Esophagus muscularis mucosa (tissue), 4 donors: Measurements from ENCODE around the gene BTAF1. TPM values are rescaled to one million over a fixed set of nuclear protein-coding genes. Genes with fewer than 3 reads are reported as not detected.

Experiments used
- DNase-seq: peaks from one replicate; pipeline ENCODE4 v3.0.0-alpha.2; 2017; ENCODE audit errors: extremely low spot score
- H3K27ac ChIP-seq, 4 donors: fragments of 200-600 bp; sonication (generic); replicated peaks in 1 of 4; 1 replicate in 3 of 4; 2 replicates in 1 of 4; pipeline ENCODE4 v1.5.1; 2016 to 2019; ENCODE audit warnings: mild to moderate bottlenecking in 1 of 4
- H3K27me3 ChIP-seq, 4 donors: fragments of 200-600 bp; sonication (generic); one replicate each; pipeline versions ENCODE4 v1.5.1 to v1.6.0; 2016 to 2019
- H3K36me3 ChIP-seq, 4 donors: fragments of 200-600 bp; sonication (generic); one replicate each; pipeline ENCODE4 v1.5.1; 2016 to 2019
- H3K4me1 ChIP-seq, 4 donors: fragments of 200-600 bp; sonication (generic); one replicate each; pipeline ENCODE4 v1.5.1; 2016 to 2019
- H3K4me3 ChIP-seq, 4 donors: fragments of 200-600 bp; sonication (generic); 1 replicate in 2 of 4; 2 replicates in 2 of 4; pipeline ENCODE4 v1.5.1; 2016 to 2019; ENCODE audit warnings: mild to moderate bottlenecking in 4 of 4, moderate library complexity in 1 of 4
- H3K9me3 ChIP-seq, 4 donors: fragments of 200-600 bp; sonication (generic); 1 replicate in 3 of 4; 2 replicates in 1 of 4; pipeline ENCODE4 v1.5.1; 2016 to 2019
- EP300 ChIP-seq: sonication (generic); formaldehyde crosslinking; IDR thresholded peaks from one replicate; pipeline ENCODE4 v1.6.1; 2017; ENCODE audit warnings: antibody characterized with exemption
- POLR2A ChIP-seq: fragments of 450-650 bp; IDR thresholded peaks from one replicate; pipeline ENCODE4 v1.6.1; 2017; ENCODE audit warnings: antibody characterized with exemption, moderate library complexity, mild to moderate bottlenecking, low read depth
- POLR2AphosphoS5 ChIP-seq, 2 donors: sonication (generic); formaldehyde crosslinking; IDR thresholded peaks; one replicate each; pipeline ENCODE4 v1.6.1; 2017; ENCODE audit warnings: antibody characterized with exemption in 2 of 2
- WGBS: methylation state at CpG from one replicate; pipeline ENCODE4 v1.1.5; 2018; 5-methylcytosine and 5-hydroxymethylcytosine counted together
- intact Hi-C: fragments of 100-400 bp; cut with DNase I; formaldehyde crosslinking; loops from one replicate; pipeline ENCODE4 v1.15.1; 2023
- total RNA-seq, 4 donors: library from RNA; depleted of rRNA; stranded (reverse); fragments of >200 nt; gene quantifications; one replicate each; pipeline versions ENCODE4 v1.1.0 to v1.2.1, GENCODE V29; 2016
- TF ChIP-seq, protein P1 (sequence below), 3 experiments: fragments of 200-600 bp in 2 of 3; fragments of 450-650 bp in 1 of 3; sonication (generic) in 2 of 3; IDR thresholded peaks; one replicate each; pipeline ENCODE4 v1.5.1; 2017 to 2019; ENCODE audit warnings: antibody characterized with exemption in 3 of 3, mild to moderate bottlenecking in 2 of 3, moderate library complexity in 1 of 3

The BTAF1 gene
- total RNA-seq, 4 donors from 2014 or later = 20.7 to 48.6 (median 26.1) TPM

DNA sequence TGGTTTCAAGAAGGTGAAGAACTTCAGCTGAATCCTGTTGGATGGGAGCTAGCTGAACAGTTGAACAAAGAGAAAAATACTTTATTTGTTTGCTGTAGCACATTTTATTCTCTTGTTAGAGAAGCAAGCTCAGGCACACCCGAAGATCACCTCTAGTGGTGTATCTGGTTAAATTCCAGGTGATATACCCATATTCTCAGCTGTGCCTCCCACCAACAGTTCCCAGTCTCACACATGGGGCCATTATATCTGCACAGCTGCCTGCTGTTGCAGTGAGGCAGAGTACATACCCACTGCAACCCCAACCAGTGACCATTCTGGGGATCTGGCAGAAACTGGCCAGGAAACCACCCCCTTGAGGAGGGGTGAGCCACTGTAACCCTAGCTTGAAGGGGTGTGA, 9.2 kb downstream of the BTAF1 start:
- peaks cover 9 to 40% (median 20%) of the 10 kb centered on the region in 4 donors for H3K36me3 ChIP-seq
- H3K9me3 ChIP-seq = no peaks in the 10 kb centered on the region
- intact Hi-C loops = no loop called here
- 91% methylated on average over 1 of the region's 1 CpG for WGBS
- no peaks in the 10 kb centered on the region for H3K27me3 ChIP-seq
- peaks cover 4 to 38% (median 36%) of the 10 kb centered on the region in 4 donors for H3K4me1 ChIP-seq
- no peak overlapping the region for H3K27ac ChIP-seq
- no peak overlapping the region for H3K4me3 ChIP-seq
- TF ChIP-seq EP300 = no peak
- TF ChIP-seq POLR2A = no peak
- no peak for DNase-seq

DNA sequence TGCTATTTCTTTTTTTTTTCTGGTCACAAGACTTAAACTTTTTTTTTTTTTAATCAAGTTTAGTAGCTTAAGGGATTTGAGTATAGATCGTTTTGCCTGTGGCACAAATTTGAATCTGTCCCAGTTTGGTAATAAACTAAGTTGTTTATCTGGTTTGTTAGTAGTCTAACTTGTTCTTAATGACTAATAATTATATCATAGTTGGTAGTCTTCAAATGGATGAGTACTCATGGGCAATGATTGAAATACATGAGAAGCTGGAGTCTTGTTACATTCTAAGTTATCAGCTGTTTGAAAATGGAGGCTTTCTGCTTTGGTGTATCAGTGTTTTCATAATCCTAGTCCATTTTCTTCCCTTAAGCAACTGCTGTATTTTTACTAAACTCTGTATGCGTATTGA, 12.3 kb downstream of the BTAF1 start:
- Histone ChIP-seq H3K27me3 (no peaks in the 10 kb centered on the region), H3K27ac (no peak overlapping the region), H3K36me3 (peaks cover 9 to 43% (median 20%) of the 10 kb centered on the region in 4 donors), H3K4me3 (no peak overlapping the region), H3K4me1 (peaks cover 4 to 30% (median 15%) of the 10 kb centered on the region in 4 donors), H3K9me3 (no peaks in the 10 kb centered on the region)
- intact Hi-C loops = no loop called here
- 95% methylated on average over 2 of the region's 2 CpGs for WGBS
- no peak for DNase-seq
- TF ChIP-seq EP300 (no peak), POLR2A (no peak), POLR2AphosphoS5 (IDR thresholded peaks at IDR 0.05) (no peak)
- TF ChIP-seq, protein P1, sequence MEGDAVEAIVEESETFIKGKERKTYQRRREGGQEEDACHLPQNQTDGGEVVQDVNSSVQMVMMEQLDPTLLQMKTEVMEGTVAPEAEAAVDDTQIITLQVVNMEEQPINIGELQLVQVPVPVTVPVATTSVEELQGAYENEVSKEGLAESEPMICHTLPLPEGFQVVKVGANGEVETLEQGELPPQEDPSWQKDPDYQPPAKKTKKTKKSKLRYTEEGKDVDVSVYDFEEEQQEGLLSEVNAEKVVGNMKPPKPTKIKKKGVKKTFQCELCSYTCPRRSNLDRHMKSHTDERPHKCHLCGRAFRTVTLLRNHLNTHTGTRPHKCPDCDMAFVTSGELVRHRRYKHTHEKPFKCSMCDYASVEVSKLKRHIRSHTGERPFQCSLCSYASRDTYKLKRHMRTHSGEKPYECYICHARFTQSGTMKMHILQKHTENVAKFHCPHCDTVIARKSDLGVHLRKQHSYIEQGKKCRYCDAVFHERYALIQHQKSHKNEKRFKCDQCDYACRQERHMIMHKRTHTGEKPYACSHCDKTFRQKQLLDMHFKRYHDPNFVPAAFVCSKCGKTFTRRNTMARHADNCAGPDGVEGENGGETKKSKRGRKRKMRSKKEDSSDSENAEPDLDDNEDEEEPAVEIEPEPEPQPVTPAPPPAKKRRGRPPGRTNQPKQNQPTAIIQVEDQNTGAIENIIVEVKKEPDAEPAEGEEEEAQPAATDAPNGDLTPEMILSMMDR (IDR thresholded peaks at IDR 0.05) = no peak

DNA sequence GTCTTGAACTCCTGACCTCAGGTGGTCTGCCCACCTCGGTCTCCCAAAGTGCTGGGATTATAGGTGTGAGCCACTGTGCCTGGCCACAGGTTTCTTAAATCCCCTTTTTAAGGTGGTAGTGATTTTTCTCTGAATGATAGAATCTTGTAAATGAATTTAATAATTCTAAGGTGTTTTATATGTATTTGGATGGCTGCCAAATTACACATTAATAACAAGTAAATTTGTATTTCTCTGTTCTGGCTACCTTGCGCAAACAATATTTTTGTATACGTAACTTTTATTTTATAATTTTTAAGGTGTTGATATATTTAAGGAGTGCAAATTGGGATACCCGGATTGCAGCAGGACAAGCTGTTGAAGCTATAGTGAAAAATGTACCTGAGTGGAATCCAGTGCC, 16.1 kb downstream of the BTAF1 start:
- Histone ChIP-seq H3K9me3 (no peaks in the 10 kb centered on the region), H3K4me3 (no peak overlapping the region), H3K36me3 (peaks cover 11 to 54% (median 32%) of the 10 kb centered on the region in 4 donors)

DNA sequence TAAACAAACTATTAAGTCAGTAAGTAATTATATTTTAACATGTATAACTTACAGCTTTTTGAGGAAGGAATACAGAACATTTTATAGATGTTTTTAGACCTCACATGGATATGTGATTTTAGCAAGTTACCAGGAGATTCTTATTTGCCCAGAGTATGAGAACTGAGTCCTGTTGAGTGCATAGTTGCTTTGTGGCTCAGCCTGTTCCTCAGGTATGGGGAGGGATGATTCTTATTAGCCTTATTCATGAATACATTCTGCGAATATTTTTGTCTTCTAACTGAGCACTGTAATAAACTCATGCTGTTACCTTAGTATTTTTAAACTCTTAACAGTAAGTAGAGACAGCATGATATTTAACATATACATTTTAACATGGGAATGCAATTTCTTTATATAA, 17.9 kb downstream of the BTAF1 start:
- Histone ChIP-seq H3K9me3 (no peaks in the 10 kb centered on the region), H3K27me3 (no peaks in the 10 kb centered on the region), H3K4me3 (no peak overlapping the region), H3K36me3 (peaks cover 6 to 58% (median 36%) of the 10 kb centered on the region in 4 donors), H3K27ac (no peak overlapping the region), H3K4me1 (no peaks in the 10 kb centered on the region)
- intact Hi-C loops = no loop called here
- no peak for DNase-seq
- no peak for TF ChIP-seq POLR2AphosphoS5 (IDR thresholded peaks at IDR 0.05)
- 89% methylated on average over 1 of the region's 1 CpG for WGBS

More for the DNA sequence above, 16.1 kb downstream of the BTAF1 start:
- TF ChIP-seq POLR2A = no peak
- TF ChIP-seq POLR2AphosphoS5 (IDR thresholded peaks at IDR 0.05) = no peak
- TF ChIP-seq EP300 = no peak
- TF ChIP-seq, protein P1 (IDR thresholded peaks at IDR 0.05) = no peak
- H3K27me3 ChIP-seq = no peaks in the 10 kb centered on the region
- H3K4me1 ChIP-seq = no peaks in the 10 kb centered on the region
- no peak overlapping the region for H3K27ac ChIP-seq
- 90% methylated on average over 4 of the region's 4 CpGs for WGBS
- no peak for DNase-seq
- intact Hi-C loops = no loop called here

DNA sequence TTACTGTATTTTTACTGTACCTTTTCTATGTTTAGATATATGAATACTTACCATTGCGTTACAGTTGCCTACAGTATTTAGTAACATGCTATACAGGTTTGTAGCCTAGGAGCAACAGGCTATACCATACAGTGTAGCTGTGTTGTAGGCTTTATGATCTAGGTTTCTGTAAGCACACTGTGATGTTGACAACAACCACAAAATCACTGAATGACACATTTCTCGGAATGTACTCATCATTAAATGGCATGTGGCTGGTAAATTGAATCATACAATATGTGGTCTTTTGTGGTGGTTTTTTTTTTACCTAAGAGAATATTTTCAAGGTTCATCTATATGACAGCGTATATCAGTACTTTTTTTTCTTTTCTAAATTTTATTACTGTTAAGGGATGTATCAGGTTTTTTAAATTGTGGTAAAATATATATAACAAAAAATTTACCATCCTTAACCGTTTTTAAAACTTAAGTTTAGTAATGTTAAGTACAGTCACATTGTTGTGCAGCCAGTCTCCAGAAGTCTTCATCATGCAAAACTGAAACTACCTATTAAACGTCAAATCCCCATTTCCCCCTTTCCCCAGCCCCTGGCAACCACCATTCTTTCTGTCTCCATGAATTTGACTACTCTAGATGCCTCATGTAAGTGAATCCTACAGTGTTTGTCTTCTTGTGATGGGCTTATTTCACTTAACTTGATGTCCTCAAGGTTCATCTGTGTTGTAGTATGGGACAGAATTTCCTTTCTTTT, 21.5 kb downstream of the BTAF1 start:
- Histone ChIP-seq H3K27ac (no peak overlapping the region), H3K27me3 (no peaks in the 10 kb centered on the region), H3K36me3 (peaks cover 0 to 47% (median 30%) of the 10 kb centered on the region in 4 donors), H3K4me3 (no peak overlapping the region), H3K9me3 (no peaks in the 10 kb centered on the region), H3K4me1 (no peaks in the 10 kb centered on the region)
- intact Hi-C loops = no loop called here
- TF ChIP-seq POLR2A (no peak), POLR2AphosphoS5 (IDR thresholded peaks at IDR 0.05) (no peak), EP300 (no peak)
- TF ChIP-seq, protein P1 (IDR thresholded peaks at IDR 0.05) = no peak
- 89% methylated on average over 5 of the region's 5 CpGs for WGBS
- DNase-seq = no peak
